DND-41 (cell line): ENCODE measurements around the gene MAB21L2.

ENCODE experiments used
- ATAC-seq: fragments of 200-7000 bp; cut with Tn5 transposase; 3 replicates; pipeline ENCODE4 v1.9.1; 2021; ENCODE audit warnings: low read depth; ENCODE audit not compliant: insufficient read depth
- DNase-seq: peaks from one replicate; pipeline ENCODE4 v3.0.0-alpha.2; 2020
- H2AFZ ChIP-seq: 2 replicates; pipeline ENCODE4 v1.6.0; 2012; ENCODE audit warnings: low read depth, low read length
- H3K27ac ChIP-seq: 2 replicates; pipeline ENCODE4 v1.5.1; 2012; ENCODE audit warnings: low read length, inconsistent platforms
- H3K27me3 ChIP-seq: fragments of 200-600 bp; sonication (generic); 2 replicates; pipeline ENCODE4 v1.6.0; 2012; ENCODE audit warnings: low read length, mild to moderate bottlenecking, inconsistent platforms; ENCODE audit not compliant: insufficient read depth, poor library complexity
- H3K36me3 ChIP-seq: 2 replicates; pipeline ENCODE4 v1.5.1; 2012; ENCODE audit warnings: low read length, inconsistent platforms; ENCODE audit not compliant: insufficient read depth
- H3K4me1 ChIP-seq: 2 replicates; pipeline ENCODE4 v1.5.1; 2012; ENCODE audit warnings: mild to moderate bottlenecking, low read length; ENCODE audit not compliant: insufficient read depth
- H3K4me2 ChIP-seq: 2 replicates; pipeline ENCODE4 v1.6.0; 2012; ENCODE audit warnings: mild to moderate bottlenecking, moderate library complexity, low read length, inconsistent platforms; ENCODE audit not compliant: insufficient read depth
- H3K4me3 ChIP-seq, 2 experiments: fragments of 200-600 bp in 1 of 2; shearing (Covaris generic) in 1 of 2; 2 replicates each; pipeline ENCODE4 v1.5.1; 2012 to 2016; ENCODE audit warnings: inconsistent platforms in 2 of 2, low read length in 2 of 2, mild to moderate bottlenecking in 2 of 2, low read depth in 1 of 2, moderate library complexity in 1 of 2
- H3K79me2 ChIP-seq: 2 replicates; pipeline ENCODE4 v1.6.0; 2012; ENCODE audit warnings: low read length, inconsistent platforms; ENCODE audit not compliant: insufficient read depth
- H3K9ac ChIP-seq: 2 replicates; pipeline ENCODE4 v1.6.0; 2012; ENCODE audit warnings: low read depth, mild to moderate bottlenecking, inconsistent platforms, low read length, moderate library complexity
- H3K9me3 ChIP-seq: 2 replicates; pipeline ENCODE4 v1.5.1; 2012; ENCODE audit warnings: low read length, moderate library complexity, mild to moderate bottlenecking, inconsistent platforms; ENCODE audit not compliant: insufficient read depth, severe bottlenecking
- H4K20me1 ChIP-seq: 2 replicates; pipeline ENCODE4 v1.6.0; 2012; ENCODE audit warnings: low read length; ENCODE audit not compliant: insufficient read depth
- EZH2 ChIP-seq: IDR thresholded peaks from 3 replicates; pipeline ENCODE4 v1.6.1; 2012; ENCODE audit warnings: borderline replicate concordance, low read depth, mild to moderate bottlenecking, moderate library complexity, low read length, inconsistent platforms; ENCODE audit not compliant: severe bottlenecking
- TF ChIP-seq, protein P1 (sequence below): IDR thresholded peaks from 2 replicates; pipeline ENCODE4 v1.5.1; 2012; ENCODE audit warnings: borderline replicate concordance, low read length, moderate library complexity, mild to moderate bottlenecking; ENCODE audit not compliant: poor library complexity, severe bottlenecking; ENCODE audit errors: extremely low read depth

Gene MAB21L2

DNA sequence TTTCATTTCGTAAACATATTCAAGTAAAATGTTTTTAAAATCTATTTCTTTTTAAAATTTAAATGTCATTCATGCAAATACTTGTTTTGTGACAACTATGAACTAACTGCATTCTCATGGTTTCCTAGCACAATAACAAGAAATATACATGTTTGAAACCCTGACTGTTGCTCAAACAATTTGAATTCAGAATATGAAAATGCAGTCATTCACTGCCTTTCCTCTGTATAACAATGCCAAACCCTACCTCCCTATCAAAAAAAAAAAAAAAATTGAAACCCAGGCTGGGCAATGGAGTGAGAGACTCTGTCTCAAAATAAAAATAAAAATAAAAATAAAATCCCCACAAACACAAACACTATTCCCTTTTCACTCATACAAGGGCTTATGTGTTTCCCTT lies 42.1 kb downstream of the MAB21L2 start:
- no peak for ATAC-seq
- H3K36me3 ChIP-seq, result no peaks in the 10 kb centered on the region
- H3K4me1 ChIP-seq, result no peaks in the 10 kb centered on the region
- no peaks in the 10 kb centered on the region for H3K27me3 ChIP-seq
- H3K27ac ChIP-seq, result no peak overlapping the region
- H3K4me2 ChIP-seq, result no peak overlapping the region
- H3K4me3 ChIP-seq, result no peak overlapping the region
- H4K20me1 ChIP-seq, result no peaks in the 10 kb centered on the region
- no peak overlapping the region for H2AFZ ChIP-seq
- H3K79me2 ChIP-seq, result no peaks in the 10 kb centered on the region
- H3K9ac ChIP-seq, result no peak overlapping the region
- no peaks in the 10 kb centered on the region for H3K9me3 ChIP-seq
- DNase-seq, result no peak
- TF ChIP-seq, protein P1, sequence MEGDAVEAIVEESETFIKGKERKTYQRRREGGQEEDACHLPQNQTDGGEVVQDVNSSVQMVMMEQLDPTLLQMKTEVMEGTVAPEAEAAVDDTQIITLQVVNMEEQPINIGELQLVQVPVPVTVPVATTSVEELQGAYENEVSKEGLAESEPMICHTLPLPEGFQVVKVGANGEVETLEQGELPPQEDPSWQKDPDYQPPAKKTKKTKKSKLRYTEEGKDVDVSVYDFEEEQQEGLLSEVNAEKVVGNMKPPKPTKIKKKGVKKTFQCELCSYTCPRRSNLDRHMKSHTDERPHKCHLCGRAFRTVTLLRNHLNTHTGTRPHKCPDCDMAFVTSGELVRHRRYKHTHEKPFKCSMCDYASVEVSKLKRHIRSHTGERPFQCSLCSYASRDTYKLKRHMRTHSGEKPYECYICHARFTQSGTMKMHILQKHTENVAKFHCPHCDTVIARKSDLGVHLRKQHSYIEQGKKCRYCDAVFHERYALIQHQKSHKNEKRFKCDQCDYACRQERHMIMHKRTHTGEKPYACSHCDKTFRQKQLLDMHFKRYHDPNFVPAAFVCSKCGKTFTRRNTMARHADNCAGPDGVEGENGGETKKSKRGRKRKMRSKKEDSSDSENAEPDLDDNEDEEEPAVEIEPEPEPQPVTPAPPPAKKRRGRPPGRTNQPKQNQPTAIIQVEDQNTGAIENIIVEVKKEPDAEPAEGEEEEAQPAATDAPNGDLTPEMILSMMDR, result no peak
- TF ChIP-seq EZH2, result no peak

DNA sequence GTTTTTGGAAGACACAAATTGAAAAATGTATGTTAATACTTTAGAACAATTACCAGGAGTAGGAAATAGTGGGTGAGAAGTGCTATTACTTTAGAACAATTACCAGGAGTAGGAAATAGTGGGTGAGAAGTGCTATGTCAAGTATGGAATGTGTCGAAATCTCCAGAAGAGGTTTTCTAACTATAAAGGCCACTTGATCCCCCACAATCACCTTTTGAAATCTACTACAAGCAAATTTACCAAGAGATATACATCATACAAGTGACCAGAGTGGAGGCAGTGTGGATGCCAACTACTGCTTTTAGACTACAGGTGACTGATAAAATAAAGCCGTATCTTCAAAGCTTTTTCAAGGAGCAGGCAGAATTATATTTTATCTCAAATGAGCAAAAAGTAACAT lies 43.1 kb downstream of the MAB21L2 start:
- no peak for DNase-seq

DNA sequence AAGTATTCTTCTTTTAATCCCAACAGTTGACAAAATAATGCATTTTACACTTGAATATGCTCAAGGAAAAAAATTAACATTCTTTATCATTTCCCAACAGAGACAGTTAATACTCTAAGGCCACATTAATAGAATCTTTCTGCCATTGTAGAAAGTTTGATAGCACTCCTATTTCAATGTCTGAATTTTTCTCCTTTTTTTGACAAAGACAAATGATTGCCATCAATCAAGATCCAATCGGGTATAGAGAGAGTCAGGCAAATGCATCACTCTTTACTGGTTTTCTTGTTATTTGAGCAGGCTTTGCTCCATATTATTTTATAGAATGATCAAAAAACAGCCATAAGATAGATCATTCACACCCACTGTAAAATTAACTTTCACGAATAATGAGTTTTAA lies 46.1 kb downstream of the MAB21L2 start:
- Histone ChIP-seq H3K9ac (no peak overlapping the region), H3K36me3 (no peaks in the 10 kb centered on the region), H3K4me3 (no peak overlapping the region), H4K20me1 (no peaks in the 10 kb centered on the region), H3K9me3 (no peaks in the 10 kb centered on the region), H3K4me1 (no peaks in the 10 kb centered on the region), H3K27ac (no peak overlapping the region), H2AFZ (no peak overlapping the region), H3K79me2 (no peaks in the 10 kb centered on the region), H3K4me2 (no peak overlapping the region), H3K27me3 (no peaks in the 10 kb centered on the region)
- no peak for DNase-seq
- no peak for ATAC-seq
- TF ChIP-seq, protein P1, result no peak
- TF ChIP-seq EZH2, result no peak

More for the DNA sequence above, 43.1 kb downstream of the MAB21L2 start:
- H3K27me3 ChIP-seq, result no peaks in the 10 kb centered on the region
- H3K79me2 ChIP-seq, result no peaks in the 10 kb centered on the region
- H3K9ac ChIP-seq, result no peak overlapping the region
- H3K36me3 ChIP-seq, result no peaks in the 10 kb centered on the region
- H3K27ac ChIP-seq, result no peak overlapping the region
- ATAC-seq, result no peak
- H3K4me1 ChIP-seq, result no peaks in the 10 kb centered on the region
- no peak for TF ChIP-seq EZH2
- TF ChIP-seq, protein P1, result no peak
- H3K4me2 ChIP-seq, result no peak overlapping the region
- H3K4me3 ChIP-seq, result no peak overlapping the region
- no peaks in the 10 kb centered on the region for H3K9me3 ChIP-seq
- no peak overlapping the region for H2AFZ ChIP-seq
- no peaks in the 10 kb centered on the region for H4K20me1 ChIP-seq

DNA sequence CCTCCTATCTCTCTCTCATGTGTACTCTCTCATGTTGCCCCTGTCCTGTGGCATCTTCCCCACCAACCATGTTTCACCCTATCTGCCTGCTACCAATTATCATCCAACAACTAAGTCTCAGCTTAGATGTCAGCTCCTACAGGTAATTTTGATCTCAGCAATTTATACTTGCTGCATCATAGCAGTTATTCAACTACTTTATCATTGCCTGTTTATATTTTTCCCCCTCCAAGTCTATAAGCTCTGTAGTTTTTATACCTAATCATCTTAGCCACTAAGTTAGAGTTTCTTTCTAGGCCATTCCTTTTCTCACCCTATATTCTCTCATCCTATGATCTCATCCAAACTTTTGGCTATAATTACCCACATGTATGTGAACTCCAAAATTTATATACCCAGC lies 50.7 kb downstream of the MAB21L2 start:
- no peak overlapping the region for H3K4me2 ChIP-seq
- peaks cover 3% of the 10 kb centered on the region for H3K9me3 ChIP-seq
- TF ChIP-seq, protein P1, result no peak
- TF ChIP-seq EZH2, result no peak
- H3K79me2 ChIP-seq, result no peaks in the 10 kb centered on the region
- H3K9ac ChIP-seq, result no peak overlapping the region
- H3K27ac ChIP-seq, result no peak overlapping the region
- no peaks in the 10 kb centered on the region for H3K27me3 ChIP-seq
- H4K20me1 ChIP-seq, result no peaks in the 10 kb centered on the region
- H3K36me3 ChIP-seq, result no peaks in the 10 kb centered on the region
- no peak overlapping the region for H2AFZ ChIP-seq
- ATAC-seq, result no peak
- no peak overlapping the region for H3K4me3 ChIP-seq
- no peaks in the 10 kb centered on the region for H3K4me1 ChIP-seq
- no peak for DNase-seq
